GM23248 (cell line): Measurements from ENCODE around the gene SUGCT.

ENCODE experiments used
- EZH2 ChIP-seq: fragments of 200-600 bp; sonication (generic); IDR thresholded peaks from 2 replicates; pipeline ENCODE4 v1.6.1; 2018; ENCODE audit warnings: antibody characterized with exemption, mild to moderate bottlenecking; ENCODE audit not compliant: insufficient read depth, poor library complexity, severe bottlenecking
- EZH2phosphoT487 ChIP-seq: fragments of 200-600 bp; sonication (generic); IDR thresholded peaks from 2 replicates; pipeline ENCODE4 v1.6.1; 2018; ENCODE audit warnings: antibody characterized with exemption, moderate library complexity, mild to moderate bottlenecking, low read depth; ENCODE audit not compliant: insufficient read depth

DNA sequence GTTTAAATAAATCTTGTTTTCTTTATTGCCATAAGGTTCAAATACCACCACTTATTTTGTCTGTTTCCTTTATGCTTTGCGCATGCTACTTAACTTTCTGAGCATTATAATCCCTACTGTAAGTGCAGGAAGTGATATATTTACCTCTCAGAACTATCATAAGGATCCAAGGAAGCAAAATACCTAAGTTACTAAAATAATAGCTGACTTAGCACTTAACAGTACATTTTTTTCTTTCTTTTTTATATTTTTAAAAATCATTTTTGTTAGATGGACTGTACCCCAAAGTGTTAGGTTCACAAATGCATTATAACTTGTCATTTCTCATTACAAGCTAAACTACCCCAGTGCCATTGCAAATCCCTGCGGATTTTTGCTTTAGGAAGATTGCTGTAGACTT is 663.8 kb downstream of the SUGCT start:
- TF ChIP-seq EZH2phosphoT487 = no peak
- TF ChIP-seq EZH2 = no peak
